GM12878 (cell line): ENCODE data around the gene CXCL9.

Experiments used
- ESRRA ChIP-seq: IDR thresholded peaks from 2 replicates; pipeline ENCODE4 v1.6.1; 2012; ENCODE audit warnings: mild to moderate bottlenecking, low read length, improper control_type of control experiment
- FOS ChIP-seq: IDR thresholded peaks from 3 replicates; pipeline ENCODE4 v1.6.1; 2011; ENCODE audit warnings: borderline replicate concordance; ENCODE audit not compliant: insufficient read length; ENCODE audit errors: extremely low read depth
- MAX ChIP-seq: IDR thresholded peaks from 2 replicates; pipeline ENCODE4 v1.6.1; 2012; ENCODE audit warnings: low read depth, low read length, improper control_type of control experiment
- POLR2A ChIP-seq: IDR thresholded peaks from 2 replicates; pipeline ENCODE4 v1.6.1; 2011; ENCODE audit warnings: low read depth, mild to moderate bottlenecking, low read length
- RCOR1 ChIP-seq: conservative IDR thresholded peaks from 2 replicates; pipeline ENCODE4 v1.6.1; 2012; ENCODE audit warnings: low read depth, low read length, improper control_type of control experiment
- USF2 ChIP-seq: IDR thresholded peaks from 2 replicates; pipeline ENCODE4 v1.6.1; 2011; ENCODE audit warnings: low read depth, low read length, improper control_type of control experiment, borderline replicate concordance

- TF ChIP-seq ESRRA, result no peak
- TF ChIP-seq USF2, result no peak
- TF ChIP-seq RCOR1, result no peak
- no peak for TF ChIP-seq FOS
- TF ChIP-seq MAX, result no peak
- TF ChIP-seq POLR2A, result no peak
Measured at GRCh38 chr4:75963558-75963957, 43.8 kb downstream of the CXCL9 start.
